GM18499 (cell line): ENCODE results near the gene BMAL1.

Source experiments
- ATAC-seq: cut with Tn5 transposase; IDR thresholded peaks from one replicate; pipeline ENCODE4 v1.9.1; 2021; ENCODE audit warnings: moderate number of reproducible peaks; ENCODE audit not compliant: insufficient read depth, unreplicated experiment

Gene BMAL1

DNA sequence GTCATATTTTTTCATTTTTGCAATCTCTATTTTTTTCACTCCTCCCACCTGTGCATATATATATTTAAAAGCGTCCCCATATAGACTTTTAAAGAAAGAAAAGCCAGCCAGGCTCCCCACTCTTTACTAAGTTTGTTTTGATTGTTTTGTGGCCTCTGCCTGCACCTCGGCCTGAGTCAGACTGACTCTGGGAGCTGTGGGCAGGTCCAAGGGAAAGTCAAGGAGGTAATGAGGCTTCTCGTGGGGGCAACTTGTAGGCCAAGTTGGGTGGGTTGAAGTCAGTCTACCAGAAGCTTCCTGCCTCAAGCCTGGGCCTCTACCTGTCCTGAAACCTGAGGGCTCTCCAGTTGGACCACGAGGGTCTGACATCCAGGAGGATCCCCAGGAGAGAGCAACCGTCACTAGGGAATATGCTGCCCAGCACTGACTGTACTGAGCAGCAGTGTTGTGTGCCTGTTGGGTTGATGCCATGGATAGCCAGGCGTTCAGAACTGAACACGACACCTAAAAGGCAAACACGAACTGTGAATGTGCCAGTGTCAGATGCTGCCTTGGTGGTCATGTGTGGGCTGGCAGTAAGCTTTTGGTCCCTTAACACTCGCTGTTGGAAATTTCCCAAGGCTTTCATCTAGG lies 58.8 kb downstream of the BMAL1 start:
- ATAC-seq = no peak

DNA sequence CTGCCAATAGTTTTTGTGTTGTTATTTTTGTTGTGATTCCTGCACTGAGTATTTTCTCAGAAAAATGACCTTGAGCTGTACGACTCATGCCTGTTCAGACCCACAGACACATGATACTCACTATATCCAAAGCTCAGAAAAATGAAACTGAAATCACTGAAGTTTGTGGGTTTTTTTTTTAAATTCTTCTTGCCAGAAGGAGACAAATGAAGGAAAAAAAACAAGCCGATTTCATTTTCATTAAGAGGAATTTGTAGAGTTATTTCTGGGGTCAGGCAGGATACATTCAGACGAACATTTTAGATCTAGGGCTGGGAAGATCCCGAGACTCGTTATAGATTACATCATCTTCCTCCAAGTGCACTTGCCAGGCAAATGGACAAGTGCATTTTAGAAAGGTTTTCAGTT lies 60.4 kb downstream of the BMAL1 start:
- ATAC-seq = no peak

DNA sequence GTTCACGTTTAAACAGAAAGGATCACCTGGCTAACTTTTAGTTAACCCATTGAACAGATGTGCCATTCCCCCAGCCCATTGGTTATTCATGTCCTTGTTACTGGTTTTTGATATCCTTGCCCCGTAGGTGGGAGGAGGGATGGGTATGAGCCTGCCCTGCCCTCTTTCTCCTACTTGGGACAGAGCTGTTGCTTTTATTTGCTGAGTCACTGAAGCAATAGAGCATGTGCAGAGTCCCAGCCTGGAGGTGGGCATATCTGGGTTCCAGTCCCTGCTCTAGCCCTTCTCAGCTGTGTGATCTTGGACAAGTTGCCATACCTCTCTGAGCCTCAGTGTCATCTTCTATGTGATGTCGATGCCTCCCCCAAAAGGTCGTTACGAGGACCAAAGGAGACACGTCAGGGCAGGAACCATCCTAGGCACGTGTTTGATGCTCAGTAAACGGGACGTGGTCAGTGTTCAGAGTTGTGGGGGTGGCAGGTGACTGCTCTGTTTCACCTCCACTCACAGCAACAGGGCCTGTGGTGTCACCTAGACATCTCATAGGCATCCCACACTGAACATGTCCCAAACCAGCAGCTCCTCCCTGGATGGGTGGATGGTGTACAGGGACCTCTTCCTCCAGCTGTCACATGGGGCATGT lies 61.0 kb downstream of the BMAL1 start:
- no peak for ATAC-seq

DNA sequence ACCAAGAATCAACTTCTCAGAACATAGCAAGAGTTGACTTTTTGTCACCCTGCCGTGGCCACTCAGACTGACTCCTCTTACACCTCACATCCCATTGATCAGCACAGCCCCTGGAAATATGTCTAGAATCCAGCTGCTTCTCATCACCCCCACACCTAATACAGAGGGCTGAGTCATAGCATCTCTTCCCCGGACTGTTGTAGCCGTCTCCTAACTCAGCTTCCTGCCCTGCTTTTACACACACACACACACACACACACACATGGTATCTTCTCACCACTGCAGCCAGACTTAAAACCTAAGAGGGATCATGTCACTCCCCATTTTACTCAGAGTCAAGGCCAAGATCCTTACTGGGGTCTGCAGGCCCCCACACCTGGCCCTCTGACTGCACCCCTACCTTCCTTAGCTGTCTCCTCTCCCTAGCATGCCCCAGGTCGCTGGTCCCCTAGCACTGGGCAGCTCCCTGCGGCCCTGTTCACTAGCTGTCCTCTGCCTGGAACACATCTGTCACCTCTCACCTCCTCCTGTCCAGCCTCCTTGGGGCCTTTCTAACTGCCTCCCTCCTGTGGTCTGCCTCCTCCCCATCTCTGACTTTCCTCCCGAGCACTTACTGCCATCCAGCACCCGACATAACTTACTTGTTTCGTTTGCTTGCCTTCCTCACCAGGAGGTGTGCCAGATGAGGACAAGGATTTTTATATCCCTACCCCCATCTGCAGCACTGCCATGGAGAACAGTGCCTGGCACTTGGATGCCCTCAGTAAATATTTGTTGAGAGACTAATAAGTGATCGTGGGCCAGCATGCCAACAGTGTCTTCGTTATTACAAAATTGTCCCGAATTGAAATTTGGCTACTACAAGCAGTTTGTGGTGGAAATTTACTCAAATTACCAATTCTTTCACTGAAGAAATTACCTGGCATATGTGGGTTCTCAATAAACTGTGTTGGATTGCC lies 61.9 kb downstream of the BMAL1 start:
- no peak for ATAC-seq

DNA sequence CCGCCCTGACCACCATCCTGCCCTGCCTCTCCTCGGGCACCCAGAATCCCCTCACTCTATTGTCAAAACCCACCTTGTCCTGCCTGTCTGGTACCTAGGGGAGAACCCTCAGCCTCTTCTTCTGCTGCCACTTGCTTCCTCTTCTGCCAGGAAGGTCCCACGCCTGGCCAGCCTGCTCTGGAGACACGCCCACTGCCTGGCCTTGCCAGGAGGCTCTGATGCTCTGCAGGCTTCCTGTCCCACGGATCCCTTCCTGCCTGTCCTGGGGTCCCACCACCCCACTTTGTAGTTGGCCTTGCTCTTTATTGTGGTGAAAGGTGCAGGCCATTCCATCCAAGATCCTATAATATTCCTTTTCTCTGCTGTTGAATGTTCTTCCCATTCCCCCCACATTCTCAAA lies 63.4 kb downstream of the BMAL1 start:
- ATAC-seq = no peak

DNA sequence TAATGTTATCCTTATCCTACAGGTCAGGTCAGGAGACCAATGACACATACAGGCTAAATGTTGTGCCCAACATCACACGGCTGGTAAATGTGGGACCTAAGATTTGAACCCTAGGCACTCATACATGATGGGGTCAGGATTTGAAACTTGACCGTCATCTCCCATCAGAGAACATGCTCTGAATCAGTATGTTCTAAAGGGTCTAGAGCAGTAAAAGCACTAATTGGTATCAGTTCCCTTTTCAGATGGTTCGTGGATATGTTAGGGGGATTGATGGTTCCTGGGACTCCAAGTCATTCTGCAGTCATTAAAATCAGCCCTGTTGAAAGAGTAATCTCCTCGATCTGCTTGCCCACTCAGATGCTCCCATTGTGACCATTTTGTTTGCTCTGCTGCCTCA lies 65.5 kb downstream of the BMAL1 start:
- ATAC-seq = peak; percentile 58

DNA sequence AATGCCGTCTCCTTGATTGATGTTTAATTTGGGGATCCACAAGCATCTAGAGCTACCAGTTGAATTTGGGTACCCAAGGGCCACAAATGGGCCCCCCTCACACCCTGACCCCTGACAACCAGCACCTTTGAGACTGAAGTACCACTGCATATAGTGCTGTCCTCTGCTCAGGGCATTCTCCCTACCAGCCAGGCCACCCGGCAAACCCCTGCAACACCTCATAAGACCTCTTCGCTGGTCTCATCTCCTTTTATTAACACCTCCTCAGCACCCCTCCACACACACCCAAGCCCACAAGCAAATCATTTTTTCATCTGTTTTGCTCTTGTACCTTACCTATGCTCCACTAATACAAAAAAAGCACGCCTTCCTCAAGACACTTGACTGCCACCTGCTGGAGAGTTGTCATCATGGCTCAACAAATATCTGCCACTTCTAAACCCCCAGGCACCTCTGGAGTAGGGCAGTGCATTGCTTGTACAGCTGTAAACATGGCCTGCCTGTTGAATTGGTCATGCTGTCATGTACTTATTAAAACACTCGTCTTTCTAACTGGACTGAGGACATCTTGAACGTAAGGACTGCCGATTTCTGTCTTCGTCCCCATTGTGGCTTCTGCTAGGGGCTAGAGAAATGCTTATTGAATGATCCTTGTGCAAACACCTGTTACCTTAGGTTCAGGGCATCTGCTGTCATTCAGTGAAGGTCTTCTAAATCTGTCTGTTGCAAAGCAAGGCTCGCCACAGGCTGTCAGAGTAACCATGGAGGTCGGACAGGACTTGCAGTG lies 66.5 kb downstream of the BMAL1 start:
- ATAC-seq = no peak

DNA sequence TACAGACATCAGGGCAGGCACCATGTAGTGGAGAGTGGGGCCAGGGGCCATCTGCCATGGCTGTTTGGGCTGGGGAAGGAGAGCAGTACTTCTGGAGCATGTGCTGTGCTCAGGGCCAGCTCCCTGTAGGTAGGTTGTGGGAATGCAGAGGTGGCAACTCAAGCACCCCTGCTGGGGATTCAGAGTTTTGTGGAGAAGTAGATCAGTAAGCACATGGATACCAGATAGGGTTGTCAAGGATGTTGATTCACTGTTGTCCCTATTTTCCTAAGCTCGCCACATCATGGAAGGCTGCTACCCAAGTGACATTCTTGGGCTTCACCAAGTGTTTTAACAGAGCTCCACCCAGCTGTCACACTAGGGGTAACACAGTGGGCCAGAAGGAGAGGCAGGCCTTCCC lies 67.2 kb downstream of the BMAL1 start:
- no peak for ATAC-seq

DNA sequence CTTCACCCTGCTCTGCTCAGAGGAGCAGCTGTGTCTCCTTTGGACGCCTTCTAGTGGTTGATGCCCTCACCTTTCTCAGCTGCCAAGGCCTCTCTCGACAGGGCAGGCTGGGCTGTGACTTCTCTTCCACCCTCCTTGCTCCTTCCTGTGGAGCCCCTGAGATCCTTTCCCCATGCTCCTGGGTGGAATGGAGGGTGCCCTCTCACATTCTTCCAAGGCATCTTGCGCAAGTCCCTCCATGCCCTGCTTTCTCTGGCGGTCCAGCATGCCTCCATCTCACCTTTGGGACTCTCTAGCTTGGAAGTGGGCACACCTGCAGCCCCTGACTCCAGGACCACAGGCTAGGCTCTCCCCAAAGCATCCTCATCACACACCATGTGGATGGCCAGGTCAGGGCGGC lies 68.9 kb downstream of the BMAL1 start:
- ATAC-seq = no peak

DNA sequence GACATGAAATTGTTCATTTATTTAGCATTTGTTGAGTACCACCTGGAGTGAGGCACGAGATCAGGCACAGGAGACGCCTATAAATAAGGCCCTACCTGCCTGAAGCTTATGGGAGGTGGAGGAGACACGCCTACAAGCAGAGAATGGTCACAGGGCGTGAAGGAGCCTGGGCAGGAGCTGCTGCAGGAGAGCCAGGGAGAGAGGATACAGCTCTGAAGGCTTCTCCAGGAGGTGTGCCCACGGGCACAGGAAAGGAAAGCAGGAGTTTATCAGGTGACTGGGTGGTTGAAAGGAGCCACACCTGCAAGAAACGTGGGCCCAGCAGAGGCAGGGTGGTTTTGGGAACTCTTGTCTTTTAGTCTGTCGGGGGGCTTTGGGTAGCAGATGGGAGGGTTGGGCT lies 70.3 kb downstream of the BMAL1 start:
- no peak for ATAC-seq

DNA sequence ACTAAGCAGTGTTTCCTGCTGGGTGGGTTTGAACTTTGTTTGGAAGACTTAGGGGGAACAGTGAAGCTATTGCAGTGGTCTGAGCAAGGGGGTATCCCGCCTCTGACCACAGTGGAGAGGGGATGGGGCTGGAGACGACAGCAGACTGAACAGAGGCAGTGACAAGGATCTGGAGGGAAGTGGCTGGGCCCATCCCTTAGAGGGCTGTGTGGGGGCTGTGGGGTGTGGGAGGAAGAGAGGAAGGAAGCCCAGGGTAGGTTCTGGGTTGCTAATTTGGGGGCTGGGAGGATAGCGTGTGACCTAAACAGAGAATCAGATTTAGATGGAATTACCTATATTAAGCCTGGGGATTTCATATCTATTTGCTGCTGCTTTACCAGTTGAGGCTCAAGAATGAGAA lies 70.7 kb downstream of the BMAL1 start:
- ATAC-seq = no peak

DNA sequence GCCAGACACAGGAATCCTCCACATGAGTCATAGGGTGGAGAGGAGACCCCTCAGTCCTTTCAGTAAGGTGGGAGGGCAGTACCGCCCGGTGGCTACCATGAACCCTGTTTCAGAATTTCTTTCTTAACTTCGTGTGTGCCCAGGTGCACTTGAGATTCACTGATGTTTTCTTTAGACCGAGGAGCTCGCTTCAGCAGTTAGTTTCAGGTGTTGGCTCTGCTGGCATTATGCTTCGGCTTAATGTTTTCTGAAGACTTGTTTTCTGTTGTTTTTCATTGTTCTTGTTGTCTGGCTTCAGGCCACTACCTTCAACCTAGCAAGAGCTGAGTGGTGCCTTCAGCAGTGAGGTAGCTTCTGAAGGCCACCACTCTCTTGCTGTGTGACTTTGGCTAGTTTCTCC lies 71.5 kb downstream of the BMAL1 start:
- ATAC-seq = no peak

DNA sequence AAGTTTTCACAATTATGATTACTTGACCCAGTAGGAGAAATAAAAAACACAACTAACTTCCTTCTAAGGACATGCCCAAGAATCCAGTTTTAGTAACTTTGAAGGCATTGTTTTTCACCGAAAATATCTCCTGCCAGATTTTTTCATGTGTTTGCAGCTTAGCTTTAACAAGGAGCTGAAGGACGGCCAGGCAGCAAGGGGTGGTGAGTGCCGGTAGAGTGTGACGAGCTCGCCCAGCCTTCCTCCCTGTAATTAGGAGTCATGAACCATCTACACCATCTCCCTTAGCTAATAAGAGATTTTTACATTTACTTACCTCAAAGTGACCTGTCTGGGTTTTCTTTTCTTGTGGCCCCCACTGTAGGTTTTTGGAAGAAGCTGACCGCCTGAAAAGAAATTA lies 72.0 kb downstream of the BMAL1 start:
- ATAC-seq = no peak

DNA sequence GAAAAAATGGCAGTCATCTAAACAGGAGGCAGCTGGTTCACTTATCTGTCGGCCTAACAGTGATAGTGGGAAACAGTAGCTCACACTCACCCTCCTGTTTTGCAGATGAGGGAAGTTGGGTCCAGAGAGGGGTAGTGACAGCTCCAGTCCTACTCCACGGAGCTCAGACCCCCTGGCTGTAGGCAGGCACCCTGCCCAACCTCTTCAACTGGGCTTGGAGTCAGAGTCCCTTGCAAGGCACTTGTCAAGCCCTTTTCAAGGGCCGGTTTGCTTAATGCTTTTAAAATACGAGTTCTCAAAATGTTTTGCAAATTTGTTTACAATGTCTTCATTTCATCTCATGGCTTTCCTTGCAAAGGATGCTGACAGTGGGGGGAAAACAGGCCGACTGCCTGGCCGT lies 75.1 kb downstream of the BMAL1 start:
- no peak for ATAC-seq

DNA sequence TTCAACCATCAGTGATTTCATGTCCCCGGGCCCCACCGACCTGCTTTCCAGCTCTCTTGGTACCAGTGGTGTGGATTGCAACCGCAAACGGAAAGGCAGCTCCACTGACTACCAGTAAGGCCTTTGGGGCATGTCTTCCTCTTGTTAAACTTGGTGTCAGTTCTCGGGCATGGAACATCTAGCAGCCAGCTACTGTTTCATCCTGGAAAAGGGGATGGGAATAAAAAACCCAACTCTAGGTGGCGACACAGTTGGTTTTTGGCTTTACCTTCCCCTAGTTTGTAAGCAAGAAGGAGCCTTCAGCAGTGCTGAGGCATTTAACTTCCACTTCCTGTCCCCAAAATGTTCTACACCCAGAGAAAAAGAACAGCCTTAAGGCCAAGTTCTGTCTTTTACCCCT lies 76.7 kb downstream of the BMAL1 start:
- ATAC-seq = no peak

DNA sequence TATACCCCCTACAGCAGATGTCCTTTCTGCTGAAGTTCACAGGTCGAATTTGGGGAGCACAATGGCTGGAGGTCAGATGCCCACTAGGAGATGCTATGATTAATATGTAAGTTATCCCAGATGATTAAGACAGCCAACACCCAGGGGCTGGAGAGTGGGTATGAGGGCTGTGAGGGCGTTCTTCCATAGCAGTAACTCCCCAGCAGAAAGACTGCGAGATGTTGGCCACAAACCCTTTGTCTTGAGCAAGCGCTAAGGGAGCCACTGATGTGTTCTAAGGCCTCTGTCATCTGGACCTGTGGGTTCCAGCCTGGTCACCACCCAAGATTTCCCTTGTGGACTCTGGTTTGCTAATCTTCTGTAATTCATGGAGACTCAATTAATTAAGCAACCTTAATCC lies 77.6 kb downstream of the BMAL1 start:
- no peak for ATAC-seq

DNA sequence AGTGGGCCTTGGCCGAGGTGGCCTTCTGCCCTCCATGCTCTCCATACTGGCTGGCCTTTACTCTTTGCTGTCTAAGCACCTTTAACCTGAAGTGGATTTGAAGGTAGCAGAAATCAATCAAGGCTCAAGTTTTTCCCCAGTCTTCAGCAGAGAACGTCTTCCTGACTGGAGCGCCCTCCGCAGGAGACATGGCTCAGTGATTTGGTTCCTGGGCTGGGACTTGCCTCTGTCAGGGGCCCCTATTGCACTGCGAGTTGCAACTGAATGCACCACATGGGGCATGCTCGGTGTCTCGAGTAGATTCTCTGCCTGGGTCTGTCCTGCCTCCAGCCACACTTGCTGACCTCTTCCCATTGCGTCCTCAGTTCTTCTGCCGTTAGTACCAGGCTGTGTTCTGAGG lies 79.6 kb downstream of the BMAL1 start:
- no peak for ATAC-seq

DNA sequence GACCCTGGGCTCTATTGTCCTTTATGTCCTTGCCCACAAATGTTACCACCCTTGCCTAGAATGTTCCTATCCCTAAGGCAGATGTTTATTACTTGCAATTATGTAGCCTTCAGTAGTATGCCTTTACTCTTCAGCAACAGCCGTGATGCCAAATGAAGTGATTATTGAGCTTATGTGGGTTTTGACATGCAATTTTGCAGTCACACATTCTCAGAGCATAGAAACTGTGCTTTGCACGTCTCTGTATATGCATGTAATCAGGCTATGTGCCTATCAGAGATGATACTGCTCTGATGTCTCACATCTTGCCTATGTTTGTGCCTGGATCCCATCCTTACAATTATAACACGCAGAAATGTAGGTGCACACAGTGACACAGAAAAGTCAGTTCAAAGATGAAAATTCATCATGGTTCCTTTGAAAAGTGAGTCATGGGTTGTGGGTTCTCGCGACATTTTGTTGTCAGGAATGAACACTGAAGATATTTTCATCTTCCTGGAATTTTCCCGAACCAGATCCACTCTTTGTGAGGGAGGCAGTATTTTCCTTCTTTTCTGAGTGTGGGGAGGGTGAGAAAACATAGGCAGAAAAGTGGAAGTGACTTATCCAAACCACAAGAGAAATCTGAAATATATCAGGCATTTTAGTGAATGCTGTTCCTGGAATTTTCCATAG lies 81.1 kb downstream of the BMAL1 start:
- ATAC-seq = no peak

DNA sequence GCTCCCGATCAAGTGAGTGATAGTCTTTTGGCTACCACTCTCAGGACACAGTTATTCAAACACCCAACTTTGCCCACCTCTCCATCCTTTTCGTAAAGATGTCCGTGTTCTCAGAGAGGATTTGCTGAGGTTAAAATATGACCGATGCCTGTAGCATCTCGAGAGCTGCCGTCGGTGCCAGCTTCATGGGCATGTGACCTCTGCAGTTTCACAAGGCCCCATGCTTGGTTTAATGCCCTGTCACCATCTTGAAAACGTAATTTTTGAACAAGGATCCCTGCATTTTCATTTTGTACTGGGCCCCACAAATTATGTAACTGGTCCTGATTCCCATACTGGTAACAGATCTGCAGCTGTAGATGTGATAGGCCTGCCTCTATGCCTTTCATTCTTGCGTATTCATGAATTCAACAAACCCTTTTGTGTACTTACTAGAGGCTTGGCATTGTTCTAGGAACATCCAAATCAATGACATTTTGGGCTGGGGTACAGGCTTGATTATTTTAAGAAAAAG lies 85.1 kb downstream of the BMAL1 start:
- ATAC-seq = no peak

DNA sequence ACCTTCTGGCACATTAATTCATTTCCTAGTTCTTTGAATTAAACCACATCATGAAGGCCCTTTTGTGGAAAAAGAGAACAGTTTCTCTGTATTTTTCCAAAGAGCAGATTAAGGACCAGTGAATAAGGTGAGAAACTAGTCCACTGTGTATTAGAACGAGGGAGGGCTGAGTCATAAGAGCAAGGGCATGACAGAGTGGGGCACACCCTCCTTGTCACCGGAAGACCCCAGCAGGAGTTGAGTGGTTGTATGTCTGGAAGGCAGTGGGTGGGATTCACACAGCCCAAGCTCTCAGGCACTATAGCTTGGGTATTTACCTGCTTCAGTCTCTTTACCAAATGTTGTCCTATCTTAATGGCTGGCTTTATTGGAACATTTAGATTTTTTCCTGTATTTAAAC lies 86.8 kb downstream of the BMAL1 start:
- ATAC-seq = no peak
